ENCODE data around the gene TKFC.

GRCh38 chr11:61352038-61352437 lies 19.0 kb downstream of the TKFC start:
- TF ChIP-seq CTCF (IDR thresholded peaks at IDR 0.05), result no peak
- TF ChIP-seq POLR2A (IDR thresholded peaks at IDR 0.05), result no peak
